HG03457 (cell line): ENCODE data around the gene MAST3.
A peak's percentile ranks its signal among the peaks of the same experiment; 100 is the strongest.

Experiments used
- ATAC-seq: cut with Tn5 transposase; IDR thresholded peaks from one replicate; pipeline ENCODE4 v1.9.1; 2021; ENCODE audit warnings: moderate number of reproducible peaks; ENCODE audit not compliant: unreplicated experiment

MAST3 gene

GRCh38 chr19:18174983-18175382 is 77.4 kb downstream of the MAST3 start:
- no peak for ATAC-seq

- ATAC-seq: no peak
Observed at GRCh38 chr19:18176367-18177310, 79.1 kb downstream of the MAST3 start.

GRCh38 chr19:18179957-18180356 is 82.4 kb downstream of the MAST3 start:
- ATAC-seq: no peak

GRCh38 chr19:18183529-18183928 is 86.0 kb downstream of the MAST3 start:
- ATAC-seq: no peak

GRCh38 chr19:18185538-18185937 is 88.0 kb downstream of the MAST3 start:
- no peak for ATAC-seq

- ATAC-seq: no peak
Observed at GRCh38 chr19:18190278-18190677, 92.7 kb downstream of the MAST3 start.

GRCh38 chr19:18191640-18192062 is 94.1 kb downstream of the MAST3 start:
- ATAC-seq: no peak

- peak; percentile 68 for ATAC-seq
Observed at GRCh38 chr19:18192673-18193387, 95.3 kb downstream of the MAST3 start, which contains the start of gene MPV17L2. MPV17L2 (plus strand) TSS chr19:18193218; CDS start chr19:18193282, 64 bp downstream.

- no peak for ATAC-seq
Observed at GRCh38 chr19:18193388-18194180, 96.0 kb downstream of the MAST3 start.

- ATAC-seq: no peak
Observed at GRCh38 chr19:18194181-18194530, 96.6 kb downstream of the MAST3 start.

GRCh38 chr19:18194554-18195238 is 97.1 kb downstream of the MAST3 start:
- no peak for ATAC-seq

- no peak for ATAC-seq
Observed at GRCh38 chr19:18196511-18196845, 98.9 kb downstream of the MAST3 start.

- no peak for ATAC-seq
Observed at GRCh38 chr19:18197306-18197705, 99.7 kb downstream of the MAST3 start.

- ATAC-seq: no peak
Observed at GRCh38 chr19:18197941-18198340, 100.4 kb downstream of the MAST3 start.

- ATAC-seq: no peak
Observed at GRCh38 chr19:18198374-18198773, 100.8 kb downstream of the MAST3 start.
